ENCODE results near the gene ZFC3H1.

- no peak for TF ChIP-seq CTCF (IDR thresholded peaks at IDR 0.05)
- TF ChIP-seq EP300 (IDR thresholded peaks at IDR 0.05) = no peak
- no peak for TF ChIP-seq POLR2A (IDR thresholded peaks at IDR 0.05)
These were observed 36.9 kb downstream of the ZFC3H1 start for GRCh38 chr12:71626768-71627167.

All from suprapubic skin (tissue), 3 donors.